Keratinocyte (primary cell): ENCODE results near the gene IL17RC. TPM values are rescaled to one million over a fixed set of nuclear protein-coding genes. Genes with fewer than 3 reads are reported as not detected.

Source experiments
- DNase-seq: peaks from one replicate; pipeline ENCODE4 v3.0.0-alpha.2; 2011; ENCODE audit warnings: low read depth, missing footprints, low spot score
- FAIRE-seq: peaks from 2 replicates; lab custom pipeline; 2011; peaks lifted over from hg19 to GRCh38; lab: Jason Lieb, UNC
- H2AFZ ChIP-seq: 2 replicates; pipeline ENCODE4 v1.6.0; 2012; ENCODE audit warnings: low read length, control low read depth, inconsistent platforms; ENCODE audit not compliant: control insufficient read depth
- H3K27ac ChIP-seq: 2 replicates; pipeline ENCODE4 v1.5.1; 2011; ENCODE audit warnings: low read length; ENCODE audit not compliant: control insufficient read depth, insufficient read depth
- H3K27me3 ChIP-seq: 3 replicates; pipeline ENCODE4 v1.6.0; 2011; ENCODE audit warnings: low read length; ENCODE audit not compliant: control insufficient read depth, insufficient read depth; ENCODE audit errors: extremely low read depth
- H3K36me3 ChIP-seq, 2 experiments: 2 replicates in 1 of 2; 3 replicates in 1 of 2; pipeline ENCODE4 v1.5.1; 2011; ENCODE audit warnings: low read length in 2 of 2, mild to moderate bottlenecking in 1 of 2; ENCODE audit not compliant: control insufficient read depth in 2 of 2, insufficient read depth in 2 of 2; ENCODE audit errors: extremely low read depth in 1 of 2
- H3K4me1 ChIP-seq: 3 replicates; pipeline ENCODE4 v1.5.1; 2011; ENCODE audit warnings: low read length; ENCODE audit not compliant: control insufficient read depth, insufficient read depth; ENCODE audit errors: extremely low read depth
- H3K4me2 ChIP-seq: 3 replicates; pipeline ENCODE4 v1.6.0; 2011; ENCODE audit warnings: low read depth, low read length; ENCODE audit not compliant: control insufficient read depth, insufficient read depth; ENCODE audit errors: extremely low read depth
- H3K4me3 ChIP-seq, 3 experiments: fragments of 200-600 bp in 1 of 3; sonication (generic) in 1 of 3; 2 replicates in 2 of 3; 3 replicates in 1 of 3; pipeline ENCODE4 v1.5.1; 2011 to 2016; ENCODE audit warnings: low read length in 3 of 3, mild to moderate bottlenecking in 3 of 3, control low read depth in 2 of 3, inconsistent platforms in 1 of 3, low read depth in 1 of 3, mixed read lengths in 1 of 3, mixed run types in 1 of 3, moderate library complexity in 1 of 3; ENCODE audit not compliant: control insufficient read depth in 2 of 3, insufficient read depth in 2 of 3; ENCODE audit errors: extremely low read depth in 1 of 3
- H3K79me2 ChIP-seq: 2 replicates; pipeline ENCODE4 v1.6.0; 2012; ENCODE audit warnings: low read length; ENCODE audit not compliant: control insufficient read depth, insufficient read depth
- H3K9ac ChIP-seq: 3 replicates; pipeline ENCODE4 v1.6.0; 2011; ENCODE audit warnings: low read length; ENCODE audit not compliant: control insufficient read depth, insufficient read depth; ENCODE audit errors: extremely low read depth
- H3K9me1 ChIP-seq: 3 replicates; pipeline ENCODE4 v1.6.0; 2011; ENCODE audit warnings: low read length; ENCODE audit not compliant: control insufficient read depth, insufficient read depth; ENCODE audit errors: extremely low read depth
- H3K9me3 ChIP-seq: 2 replicates; pipeline ENCODE4 v1.5.1; 2012; ENCODE audit warnings: low read depth, low read length; ENCODE audit not compliant: control insufficient read depth
- H4K20me1 ChIP-seq: 3 replicates; pipeline ENCODE4 v1.6.0; 2011; ENCODE audit warnings: low read length; ENCODE audit not compliant: control insufficient read depth, insufficient read depth; ENCODE audit errors: extremely low read depth
- EZH2 ChIP-seq: IDR thresholded peaks from one replicate; pipeline ENCODE4 v1.6.1; 2012; ENCODE audit warnings: inconsistent platforms, mild to moderate bottlenecking, low read length, moderate library complexity
- dilution Hi-C: fragments of 300-500 bp; cut with MboI; formaldehyde crosslinking; loops from one replicate; pipeline ENCODE4 v1.7.0; 2020; ENCODE audit warnings: low sequenced_read_pairs; ENCODE audit not compliant: extremely low pct_ligation_motif_present
- polyA plus RNA-seq, 5 experiments: library from polyadenylated mRNA; depleted of rRNA in 3 of 5; stranded (reverse) in 3 of 5; stranded (forward) in 1 of 5; unstranded in 1 of 5; fragments of >200 nt; gene quantifications; 1 replicate in 1 of 5; 2 replicates in 3 of 5; 3 replicates in 1 of 5; pipeline versions ENCODE4 v1.2.1 to v1.2.3, GENCODE V29; 2011 to 2012; ENCODE audit warnings: missing spikeins in 2 of 5, low read depth in 1 of 5, low replicate concordance in 1 of 5
- TF ChIP-seq, protein P1 (sequence below), 3 experiments: IDR thresholded peaks in 1 of 3; conservative IDR thresholded peaks in 1 of 3; optimal IDR thresholded peaks in 1 of 3; 2 replicates in 2 of 3; 3 replicates in 1 of 3; pipeline versions ENCODE3 to v1.5.1; 2011; ENCODE audit warnings: low read length in 3 of 3, mild to moderate bottlenecking in 3 of 3, moderate library complexity in 2 of 3, control low read depth in 1 of 3, inconsistent platforms in 1 of 3; ENCODE audit not compliant: insufficient read depth in 2 of 3; ENCODE audit errors: extremely low read depth in 1 of 3

IL17RC gene
- polyA plus RNA-seq, 1 donor (not counting 4 experiments of a cell fraction or from before 2014, with no cell fraction given) = 6.3 TPM

GRCh38 chr3:9912294-9912935, 4.5 kb upstream of the IL17RC start:
- no peak overlapping the region for H3K27ac ChIP-seq
- H3K4me2 ChIP-seq = no peak overlapping the region
- no peak for TF ChIP-seq EZH2
- TF ChIP-seq, protein P1, sequence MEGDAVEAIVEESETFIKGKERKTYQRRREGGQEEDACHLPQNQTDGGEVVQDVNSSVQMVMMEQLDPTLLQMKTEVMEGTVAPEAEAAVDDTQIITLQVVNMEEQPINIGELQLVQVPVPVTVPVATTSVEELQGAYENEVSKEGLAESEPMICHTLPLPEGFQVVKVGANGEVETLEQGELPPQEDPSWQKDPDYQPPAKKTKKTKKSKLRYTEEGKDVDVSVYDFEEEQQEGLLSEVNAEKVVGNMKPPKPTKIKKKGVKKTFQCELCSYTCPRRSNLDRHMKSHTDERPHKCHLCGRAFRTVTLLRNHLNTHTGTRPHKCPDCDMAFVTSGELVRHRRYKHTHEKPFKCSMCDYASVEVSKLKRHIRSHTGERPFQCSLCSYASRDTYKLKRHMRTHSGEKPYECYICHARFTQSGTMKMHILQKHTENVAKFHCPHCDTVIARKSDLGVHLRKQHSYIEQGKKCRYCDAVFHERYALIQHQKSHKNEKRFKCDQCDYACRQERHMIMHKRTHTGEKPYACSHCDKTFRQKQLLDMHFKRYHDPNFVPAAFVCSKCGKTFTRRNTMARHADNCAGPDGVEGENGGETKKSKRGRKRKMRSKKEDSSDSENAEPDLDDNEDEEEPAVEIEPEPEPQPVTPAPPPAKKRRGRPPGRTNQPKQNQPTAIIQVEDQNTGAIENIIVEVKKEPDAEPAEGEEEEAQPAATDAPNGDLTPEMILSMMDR (optimal IDR thresholded peaks at IDR 0.05 in 1 of 3, IDR thresholded peaks at IDR 0.05 in 1 of 3, conservative IDR thresholded peaks at IDR 0.05 in 1 of 3; ENCODE audit: extremely low read depth in 1 of 3, insufficient read depth in 2 of 3, low read length in 3 of 3) = no peak
- H3K9me1 ChIP-seq = no peaks in the 10 kb centered on the region
- FAIRE-seq = no peak
- no peak overlapping the region for H2AFZ ChIP-seq
- DNase-seq = no peak
- no peak overlapping the region for H3K9ac ChIP-seq
- H3K27me3 ChIP-seq = no peaks in the 10 kb centered on the region
- peaks cover 36% of the 10 kb centered on the region for H3K4me1 ChIP-seq
- peaks cover 11 to 18% of the 10 kb centered on the region in 2 experiments for H3K36me3 ChIP-seq
- no peak overlapping the region for H3K4me3 ChIP-seq
- no peaks in the 10 kb centered on the region for H4K20me1 ChIP-seq
- H3K79me2 ChIP-seq = no peaks in the 10 kb centered on the region
- no peaks in the 10 kb centered on the region for H3K9me3 ChIP-seq
- dilution Hi-C loops = no loop called here

- Histone ChIP-seq H3K9me3 (no peaks in the 10 kb centered on the region), H3K27ac (no peak overlapping the region), H3K27me3 (no peaks in the 10 kb centered on the region), H3K79me2 (no peaks in the 10 kb centered on the region), H3K9me1 (no peaks in the 10 kb centered on the region), H4K20me1 (no peaks in the 10 kb centered on the region), H2AFZ (no peak overlapping the region), H3K9ac (no peak overlapping the region), H3K4me1 (peaks cover 43% of the 10 kb centered on the region), H3K4me3 (no peak overlapping the region), H3K36me3 (peaks cover 9 to 12% of the 10 kb centered on the region in 2 experiments), H3K4me2 (no peak overlapping the region)
- TF ChIP-seq, protein P1 (optimal IDR thresholded peaks at IDR 0.05 in 1 of 3, IDR thresholded peaks at IDR 0.05 in 1 of 3, conservative IDR thresholded peaks at IDR 0.05 in 1 of 3; ENCODE audit: extremely low read depth in 1 of 3, insufficient read depth in 2 of 3, low read length in 3 of 3) = no peak
- no peak for TF ChIP-seq EZH2
- no peak for FAIRE-seq
- DNase-seq = no peak
- dilution Hi-C loops = no loop called here
Measured at GRCh38 chr3:9913601-9914000, 3.3 kb upstream of the IL17RC start.
